Measurements from ENCODE around the gene RGR. TPM values are rescaled to one million over a fixed set of nuclear protein-coding genes. Genes with fewer than 3 reads are reported as not detected.
A peak's percentile ranks its signal among the peaks of the same experiment; 100 is the strongest.

RGR gene
- total and polyA plus RNA-seq, 7 donors: 0.10 to 0.28 (median 0.25) TPM; not detected in 4

- peaks cover 0 to 8% (median 0%) of the 10 kb centered on the region in 3 donors for H3K27me3 ChIP-seq (ENCODE audit: insufficient read depth in 3 of 3, low read length in 2 of 3)
- H3K4me1 ChIP-seq: no peaks in the 10 kb centered on the region
- H3K36me3 ChIP-seq (ENCODE audit: insufficient read depth in 1 of 2, low read depth in 1 of 2): no peaks in the 10 kb centered on the region
- no peaks in the 10 kb centered on the region for H3K9me3 ChIP-seq
- H3K4me3 ChIP-seq: no peak overlapping the region
- no peak for TF ChIP-seq CTCF (IDR thresholded peaks at IDR 0.05)
- no peak for DNase-seq
- no peak overlapping the region for H3K27ac ChIP-seq
- intact Hi-C loops (cut with DNase I): no loop called here
- ATAC-seq: no peak
- WGBS, 3 donors: 75 to 85% (median 83%) methylated on average over 4 of the region's 4 CpGs
These were observed 62.0 kb downstream of the RGR start for GRCh38 chr10:84306751-84307384.

- DNase-seq: no peak
- H3K9me3 ChIP-seq: no peaks in the 10 kb centered on the region
- peaks cover 0 to 3% (median 0%) of the 10 kb centered on the region in 3 donors for H3K27me3 ChIP-seq (ENCODE audit: insufficient read depth in 3 of 3, low read length in 2 of 3)
- TF ChIP-seq CTCF (IDR thresholded peaks at IDR 0.05): no peak
- H3K27ac ChIP-seq: no peak overlapping the region
- H3K4me1 ChIP-seq: no peaks in the 10 kb centered on the region
- intact Hi-C loops (cut with DNase I): no loop called here
- no peaks in the 10 kb centered on the region for H3K36me3 ChIP-seq (ENCODE audit: insufficient read depth in 1 of 2, low read depth in 1 of 2)
- 35 to 55% (median 47%) methylated on average over 1 of the region's 1 CpG for WGBS, 3 donors
- ATAC-seq: no peak
- H3K4me3 ChIP-seq: no peak overlapping the region
These were observed 63.2 kb downstream of the RGR start for GRCh38 chr10:84308021-84308420.

GRCh38 chr10:84308481-84309304, 63.8 kb downstream of the RGR start:
- Histone ChIP-seq H3K36me3 (ENCODE audit: insufficient read depth in 1 of 2, low read depth in 1 of 2) (no peaks in the 10 kb centered on the region), H3K27ac (no peak overlapping the region), H3K27me3 (ENCODE audit: insufficient read depth in 3 of 3, low read length in 2 of 3) (peaks cover 0 to 3% (median 0%) of the 10 kb centered on the region in 3 donors), H3K9me3 (no peaks in the 10 kb centered on the region), H3K4me3 (peak overlapping the region; percentile 4), H3K4me1 (no peaks in the 10 kb centered on the region)
- peak in 1 of 2 donors; percentile 21 for DNase-seq
- no peak for ATAC-seq
- 26 to 32% (median 27%) methylated on average over 6 of the region's 6 CpGs for WGBS, 3 donors
- no peak for TF ChIP-seq CTCF (IDR thresholded peaks at IDR 0.05)
- intact Hi-C loops (cut with DNase I): no loop called here

Other genes with a start within 250 kb of the RGR start
- gene GHITM, start 105.5 kb upstream of the RGR start, total RNA-seq: 100 to 1,000 TPM; 230 to 353 (median 263) TPM
- gene GHITM, start 105.5 kb upstream of the RGR start, polyA plus RNA-seq: 100 to 1,000 TPM; 253 to 633 (median 436) TPM
- not detected for gene GPR15LG, start 71.3 kb upstream of the RGR start, total RNA-seq
- under 1 TPM in 2 of 3 donors, not detected in 1; 0.09 to 0.15 TPM for gene GPR15LG, start 71.3 kb upstream of the RGR start, polyA plus RNA-seq
- gene CDHR1, start 50.5 kb upstream of the RGR start, total RNA-seq: under 1 TPM in 1 of 4 donors, not detected in 3; 0.37 TPM
- under 1 TPM in 1 of 3 donors, not detected in 2; 0.03 TPM for gene CDHR1, start 50.5 kb upstream of the RGR start, polyA plus RNA-seq
- gene LRIT2, start 19.5 kb upstream of the RGR start, total RNA-seq: not detected
- gene LRIT2, start 19.5 kb upstream of the RGR start, polyA plus RNA-seq: not detected
- not detected for gene LRIT1, start 3.5 kb upstream of the RGR start, total RNA-seq
- not detected for gene LRIT1, start 3.5 kb upstream of the RGR start, polyA plus RNA-seq
- gene CCSER2, start 83.5 kb downstream of the RGR start, total RNA-seq: 100 to 1,000 TPM in 3 of 4 donors, 10 to 100 TPM in 1; 65.7 to 122 (median 114) TPM
- gene CCSER2, start 83.5 kb downstream of the RGR start, polyA plus RNA-seq: 10 to 100 TPM; 12.5 to 56.4 (median 28.8) TPM